K562 (cell line): ENCODE results near the gene ANO10. TPM values are rescaled to one million over a fixed set of nuclear protein-coding genes. Genes with fewer than 3 reads are reported as not detected.
A peak's percentile ranks its signal among the peaks of the same experiment; 100 is the strongest.

Source experiments
- CBFA2T2 ChIP-seq: fragments of 450-650 bp; conservative IDR thresholded peaks from 2 replicates; pipeline ENCODE4 v1.6.1; 2017; ENCODE audit warnings: mild to moderate bottlenecking
- CBFA2T3 ChIP-seq: fragments of 450-650 bp; IDR thresholded peaks from 2 replicates; pipeline ENCODE4 v1.6.1; 2017
- CHD2 ChIP-seq: IDR thresholded peaks from 2 replicates; pipeline ENCODE4 v1.6.1; 2011; ENCODE audit warnings: low read depth, low read length
- GABPB1 ChIP-seq: sonication (generic); formaldehyde crosslinking; IDR thresholded peaks from 2 replicates; pipeline ENCODE4 v1.8.0; 2022; ENCODE audit warnings: mild to moderate bottlenecking, missing genetic modification reagents
- GTF2E2 ChIP-seq: fragments of 200-800 bp; sonication (Bioruptor generic); IDR thresholded peaks from 2 replicates; pipeline ENCODE4 v1.6.1; 2016; ENCODE audit warnings: missing genetic modification characterization, missing compliant biosample characterization
- HMGN3 ChIP-seq: IDR thresholded peaks from 2 replicates; pipeline ENCODE4 v1.6.1; 2011; ENCODE audit warnings: borderline replicate concordance, low read depth, mild to moderate bottlenecking, mixed read lengths, low read length; ENCODE audit not compliant: insufficient read length; ENCODE audit errors: extremely low read depth
- ILF3 ChIP-seq: fragments of 450-650 bp; IDR thresholded peaks from 2 replicates; pipeline ENCODE4 v1.6.1; 2018; ENCODE audit warnings: antibody characterized with exemption, mild to moderate bottlenecking, moderate library complexity, borderline replicate concordance
- ILK ChIP-seq: fragments of 450-650 bp; IDR thresholded peaks from 2 replicates; pipeline ENCODE4 v1.6.1; 2016; ENCODE audit warnings: missing genetic modification characterization, low read depth, mild to moderate bottlenecking, missing compliant biosample characterization, moderate library complexity, borderline replicate concordance
- KAT2B ChIP-seq: IDR thresholded peaks from one replicate; pipeline ENCODE4 v1.6.1; 2012; ENCODE audit warnings: low read depth, mild to moderate bottlenecking, control low read depth, inconsistent platforms, low read length, moderate library complexity
- LEF1 ChIP-seq: fragments of 450-650 bp; IDR thresholded peaks from 2 replicates; pipeline ENCODE4 v1.6.1; 2016; ENCODE audit warnings: mild to moderate bottlenecking
- MNT ChIP-seq, 2 experiments: fragments of 450-650 bp; conservative IDR thresholded peaks; 2 replicates each; pipeline ENCODE4 v1.6.1; 2017; ENCODE audit warnings: mild to moderate bottlenecking in 2 of 2, moderate library complexity in 2 of 2
- MYNN ChIP-seq, 2 experiments: sonication (generic); formaldehyde crosslinking in 1 of 2; IDR thresholded peaks; 2 replicates each; pipeline versions ENCODE4 v1.5.0 to v1.6.1; 2016 to 2020; ENCODE audit warnings: antibody characterized with exemption in 1 of 2, missing genetic modification reagents in 1 of 2
- PML ChIP-seq: IDR thresholded peaks from 2 replicates; pipeline ENCODE4 v1.6.1; 2012; ENCODE audit warnings: low read length, inconsistent platforms
- POLR2G ChIP-seq: fragments of 200-400 bp; formaldehyde crosslinking; IDR thresholded peaks from 2 replicates; pipeline ENCODE4 v1.6.1; 2017; ENCODE audit warnings: low read depth, mild to moderate bottlenecking, antibody characterized with exemption, low read length, moderate library complexity
- RB1 ChIP-seq: fragments of 450-650 bp; IDR thresholded peaks from 2 replicates; pipeline ENCODE4 v1.6.1; 2017; ENCODE audit warnings: low read depth, mild to moderate bottlenecking
- RBFOX2 ChIP-seq: fragments of 200-400 bp; formaldehyde crosslinking; IDR thresholded peaks from 2 replicates; pipeline ENCODE4 v1.6.1; 2017; ENCODE audit warnings: low read depth, mild to moderate bottlenecking, low read length, moderate library complexity
- RBM22 ChIP-seq: fragments of 200-400 bp; formaldehyde crosslinking; IDR thresholded peaks from 2 replicates; pipeline ENCODE4 v1.6.1; 2018; ENCODE audit warnings: low read length, low read depth; ENCODE audit not compliant: poor library complexity, severe bottlenecking
- RFX7 ChIP-seq: fragments of 250-450 bp; sonication (Bioruptor Pico); IDR thresholded peaks from 2 replicates; pipeline ENCODE4 v1.5.1; 2021; ENCODE audit warnings: mild to moderate bottlenecking
- TAF1 ChIP-seq: IDR thresholded peaks from 2 replicates; pipeline ENCODE4 v1.6.1; 2011; ENCODE audit warnings: mild to moderate bottlenecking, low read length, moderate library complexity; ENCODE audit not compliant: insufficient read depth, control insufficient read depth, severe bottlenecking; ENCODE audit errors: extremely low read depth
- ZBTB9 ChIP-seq: fragments of 450-650 bp; formaldehyde crosslinking; IDR thresholded peaks from 2 replicates; pipeline ENCODE4 v1.4.0; 2020; ENCODE audit warnings: mild to moderate bottlenecking, moderate library complexity
- ZHX1 ChIP-seq: fragments of 150-350 bp; conservative IDR thresholded peaks from 2 replicates; pipeline ENCODE4 v1.6.1; 2014; ENCODE audit warnings: low read length
- ZNF175 ChIP-seq: fragments of 200-800 bp; sonication (Bioruptor generic); IDR thresholded peaks from 2 replicates; pipeline ENCODE4 v1.6.1; 2016; ENCODE audit warnings: low read depth, mild to moderate bottlenecking, missing genetic modification characterization, missing compliant biosample characterization
- ZSCAN29 ChIP-seq: fragments of 450-650 bp; IDR thresholded peaks from 2 replicates; pipeline ENCODE4 v1.6.1; 2017
- polyA plus RNA-seq, 8 experiments: library from polyadenylated mRNA; depleted of rRNA in 4 of 8; stranded (reverse) in 5 of 8; unstranded in 3 of 8; fragments of >200 nt; fragmentation: Nextera tagmentation in 2 of 8; fragmentation: Illumina TruSeq in 1 of 8; extraction: Ambion mirVana in 2 of 8; extraction: Trizol in 1 of 8; gene quantifications; 2 replicates each; pipeline versions ENCODE4 v1.2.1 to v1.2.3, GENCODE V29; 2011 to 2014; ENCODE audit warnings: inconsistent platforms in 1 of 8, missing spikeins in 1 of 8
- total RNA-seq, 7 experiments: library from RNA; depleted of rRNA in 6 of 7; stranded (reverse); fragments of >200 nt in 6 of 7; fragmentation: Illumina TruSeq in 2 of 7; extraction: Trizol in 2 of 7; gene quantifications; 2 replicates each; pipeline versions ENCODE4 v1.2.1 to v1.2.3, GENCODE V29; 2011 to 2021; ENCODE audit warnings: low replicate concordance in 1 of 7

ANO10 gene
- total and polyA plus RNA-seq, 9 of the 15 experiments (the other 6 are each of a cell fraction or from before 2014, with no cell fraction given): 6.4 to 46.0 (median 32.3) TPM

GRCh38 chr3:43670635-43671522 is 49.1 kb upstream of the ANO10 start (continued):
- TF ChIP-seq GTF2E2 (tag) (no peak), HMGN3 (peak; percentile 52), RBFOX2 (no peak), GABPB1 (CRISPR knock-in tag) (no peak), LEF1 (peak; percentile 89), CBFA2T2 (peak; percentile 85), ZSCAN29 (no peak), RBM22 (no peak), PML (peak; percentile 89), POLR2G (no peak), ZBTB9 (CRISPR knock-in tag) (peak; percentile 76; the same call in 1 of the 2 replicates), MNT (conservative IDR thresholded peaks at IDR 0.05) (peak in 1 of 2 experiments; percentile 54; a peak in 2 of 4 replicates), CHD2 (no peak), ZHX1 (no peak), KAT2B (no peak), RFX7 (no peak), ILF3 (no peak), CBFA2T3 (peak; percentile 92), RB1 (no peak), ILK (tag) (no peak), MYNN (IDR thresholded peaks at IDR 0.05) (peak; percentile 45; the same call in 1 of the 2 replicates), MYNN (CRISPR knock-in tag; IDR thresholded peaks at IDR 0.05) (no peak), ZNF175 (CRISPR knock-in tag) (peak; percentile 51; the same call in 1 of the 2 replicates), TAF1 (no peak)
